Measurements from ENCODE around the gene CDK5R2. TPM values are rescaled to one million over a fixed set of nuclear protein-coding genes. Genes with fewer than 3 reads are reported as not detected.

Gene CDK5R2
- total and polyA plus RNA-seq, 3 experiments from 2014 or later: not detected

DNA sequence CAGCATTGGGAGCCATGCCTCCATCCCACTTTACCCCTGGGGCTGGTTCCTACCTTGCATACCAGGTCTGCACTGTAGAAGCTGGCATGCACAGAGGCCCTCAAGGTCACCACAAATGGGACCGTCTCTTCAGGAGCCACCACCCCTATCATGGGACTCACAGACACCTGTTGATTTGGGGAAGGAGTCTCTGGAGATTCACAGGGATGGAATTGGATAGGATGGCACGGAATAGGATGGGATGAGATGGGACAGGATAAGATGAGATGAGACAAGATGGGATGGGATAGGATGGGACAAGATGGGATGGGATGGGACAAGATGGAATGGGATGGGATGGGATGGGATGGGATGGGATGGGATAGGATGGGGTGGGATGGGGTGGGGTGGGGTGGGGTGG is 49.8 kb downstream of the CDK5R2 start:
- no peaks in the 10 kb centered on the region for H3K4me1 ChIP-seq (ENCODE audit: insufficient read depth, low read length)
- ChIA-PET CTCF (no interaction called here), POLR2A (no interaction called here)
- no peak overlapping the region for H3K4me3 ChIP-seq (ENCODE audit: low read length)
- Mint-ChIP-seq H3K9me3 (peaks cover 0 to 1% (median 0%) of the 10 kb centered on the region in 5 donors), H3K4me3 (no peak overlapping the region), H3K4me1 (no peaks in the 10 kb centered on the region), H3K27me3 (peaks cover 44 to 72% of the 10 kb centered on the region in 2 donors), H3K36me3 (peaks cover 0 to 1% (median 0%) of the 10 kb centered on the region in 3 donors), H3K27ac (no peak overlapping the region)
- no peak for DNase-seq
- H3K27me3 ChIP-seq (ENCODE audit: insufficient read depth, low read length, poor library complexity, severe bottlenecking): peaks cover 7% of the 10 kb centered on the region
- H3K36me3 ChIP-seq (ENCODE audit: insufficient read depth, low read length): no peaks in the 10 kb centered on the region
- no peak overlapping the region for H3K27ac ChIP-seq (ENCODE audit: low read depth, low read length)
- no peaks in the 10 kb centered on the region for H3K9me3 ChIP-seq (ENCODE audit: low read length)

GRCh38 chr2:219010162-219010756 is 50.8 kb downstream of the CDK5R2 start:
- Mint-ChIP-seq H3K27me3 (peaks cover 39 to 66% of the 10 kb centered on the region in 2 donors), H3K9me3 (peaks cover 0 to 1% (median 0%) of the 10 kb centered on the region in 5 donors), H3K4me3 (no peak overlapping the region), H3K27ac (no peak overlapping the region), H3K4me1 (no peaks in the 10 kb centered on the region), H3K36me3 (peaks cover 0 to 1% (median 0%) of the 10 kb centered on the region in 3 donors)
- Histone ChIP-seq H3K27me3 (ENCODE audit: insufficient read depth, low read length, poor library complexity, severe bottlenecking) (peaks cover 5% of the 10 kb centered on the region), H3K4me3 (ENCODE audit: low read length) (no peak overlapping the region), H3K9me3 (ENCODE audit: low read length) (no peaks in the 10 kb centered on the region), H3K27ac (ENCODE audit: low read depth, low read length) (no peak overlapping the region), H3K36me3 (ENCODE audit: insufficient read depth, low read length) (no peaks in the 10 kb centered on the region), H3K4me1 (ENCODE audit: insufficient read depth, low read length) (no peaks in the 10 kb centered on the region)
- POLR2A ChIA-PET: no interaction called here
- no peak for DNase-seq
- CTCF ChIA-PET: interaction anchor here (1.0 to 1.7 kb wide), 2 partner anchors 19 to 30 kb away, joined by 5 read pairs; no protein-coding TSS in a partner anchor

- H3K27me3 ChIP-seq (ENCODE audit: insufficient read depth, low read length, poor library complexity, severe bottlenecking): no peaks in the 10 kb centered on the region
- Mint-ChIP-seq H3K36me3 (no peaks in the 10 kb centered on the region), H3K4me1 (no peaks in the 10 kb centered on the region), H3K27ac (no peak overlapping the region), H3K9me3 (peaks cover 0 to 1% (median 0%) of the 10 kb centered on the region in 5 donors), H3K27me3 (peaks cover 33 to 64% of the 10 kb centered on the region in 2 donors), H3K4me3 (no peak overlapping the region)
- POLR2A ChIA-PET: no interaction called here
- no peak overlapping the region for H3K27ac ChIP-seq (ENCODE audit: low read depth, low read length)
- no peaks in the 10 kb centered on the region for H3K36me3 ChIP-seq (ENCODE audit: insufficient read depth, low read length)
- no peaks in the 10 kb centered on the region for H3K4me1 ChIP-seq (ENCODE audit: insufficient read depth, low read length)
- no peaks in the 10 kb centered on the region for H3K9me3 ChIP-seq (ENCODE audit: low read length)
- H3K4me3 ChIP-seq (ENCODE audit: low read length): no peak overlapping the region
- CTCF ChIA-PET: interaction anchor here (1.0 to 1.7 kb wide), 2 partner anchors 19 to 31 kb away, joined by 5 read pairs; no protein-coding TSS in a partner anchor
- DNase-seq: no peak
Observed at GRCh38 chr2:219010873-219011272, 51.4 kb downstream of the CDK5R2 start.

Other genes with a start within 250 kb of the CDK5R2 start
- 10 to 100 TPM; 42.0 to 44.2 TPM for gene TTLL4, start 248.8 kb upstream of the CDK5R2 start, total RNA-seq
- 7.1 TPM for gene TTLL4, start 248.8 kb upstream of the CDK5R2 start, polyA plus RNA-seq
- 1 to 10 TPM; 1.2 TPM for gene CYP27A1, start 177.5 kb upstream of the CDK5R2 start, total RNA-seq
- gene CYP27A1, start 177.5 kb upstream of the CDK5R2 start, polyA plus RNA-seq: not detected
- gene PRKAG3, start 127.9 kb upstream of the CDK5R2 start, total RNA-seq: not detected
- gene PRKAG3, start 127.9 kb upstream of the CDK5R2 start, polyA plus RNA-seq: not detected
- gene WNT6, start 99.9 kb upstream of the CDK5R2 start, total RNA-seq: under 1 TPM; 0.27 to 0.42 TPM
- 0.39 TPM for gene WNT6, start 99.9 kb upstream of the CDK5R2 start, polyA plus RNA-seq
- 1 to 10 TPM; 1.0 to 1.5 TPM for gene WNT10A, start 78.8 kb upstream of the CDK5R2 start, total RNA-seq
- 1.1 TPM for gene WNT10A, start 78.8 kb upstream of the CDK5R2 start, polyA plus RNA-seq
- gene FEV, start 25.5 kb downstream of the CDK5R2 start, total RNA-seq: not detected
- gene FEV, start 25.5 kb downstream of the CDK5R2 start, polyA plus RNA-seq: not detected
- not detected for gene CRYBA2, start 33.8 kb downstream of the CDK5R2 start, total RNA-seq
- not detected for gene CRYBA2, start 33.8 kb downstream of the CDK5R2 start, polyA plus RNA-seq
- gene CFAP65, start 81.8 kb downstream of the CDK5R2 start, total RNA-seq: not detected
- gene CFAP65, start 81.8 kb downstream of the CDK5R2 start, polyA plus RNA-seq: not detected
- not detected for gene IHH, start 101.3 kb downstream of the CDK5R2 start, total RNA-seq
- not detected for gene IHH, start 101.3 kb downstream of the CDK5R2 start, polyA plus RNA-seq
- gene NHEJ1, start 201.1 kb downstream of the CDK5R2 start, total RNA-seq: 10 to 100 TPM; 22.4 to 24.5 TPM
- 26.3 TPM for gene NHEJ1, start 201.1 kb downstream of the CDK5R2 start, polyA plus RNA-seq
- gene SLC23A3, start 210.4 kb downstream of the CDK5R2 start, total RNA-seq: 1 to 10 TPM; 2.3 to 2.6 TPM
- gene SLC23A3, start 210.4 kb downstream of the CDK5R2 start, polyA plus RNA-seq: not detected
- 10 to 100 TPM; 66.2 to 67.0 TPM for gene CNPPD1, start 217.3 kb downstream of the CDK5R2 start, total RNA-seq
- gene CNPPD1, start 217.3 kb downstream of the CDK5R2 start, polyA plus RNA-seq: 74.3 TPM
- gene RETREG2, start 218.6 kb downstream of the CDK5R2 start, total RNA-seq: 10 to 100 TPM; 67.6 to 76.1 TPM
- 65.9 TPM for gene RETREG2, start 218.6 kb downstream of the CDK5R2 start, polyA plus RNA-seq
- gene ZFAND2B, start 247.1 kb downstream of the CDK5R2 start, total RNA-seq: 10 to 100 TPM; 32.4 to 36.8 TPM
- 86.0 TPM for gene ZFAND2B, start 247.1 kb downstream of the CDK5R2 start, polyA plus RNA-seq